SU-DHL-6 (cell line): ENCODE results near the gene EDEM3.

Experiments
- H2AFZ ChIP-seq: fragments of 200-600 bp; sonication (generic); 2 replicates; pipeline ENCODE4 v1.6.1; 2014; ENCODE audit warnings: low read depth, mild to moderate bottlenecking, moderate library complexity, mixed read lengths, antibody characterized with exemption, low read length; ENCODE audit not compliant: severe bottlenecking
- H3F3A ChIP-seq: fragments of 200-600 bp; shearing (Covaris generic); 2 replicates; pipeline ENCODE4 v1.6.0; 2016; ENCODE audit warnings: antibody characterized with exemption, mild to moderate bottlenecking; ENCODE audit not compliant: insufficient read depth
- H3K27ac ChIP-seq: fragments of 200-600 bp; sonication (generic); 2 replicates; pipeline ENCODE4 v1.5.1; 2016; ENCODE audit warnings: low read depth, mild to moderate bottlenecking, low read length, moderate library complexity, mixed read lengths
- H3K27me3 ChIP-seq: fragments of 200-600 bp; sonication (generic), shearing (Covaris generic); 2 replicates; pipeline ENCODE4 v1.6.0; 2014; ENCODE audit warnings: mild to moderate bottlenecking, low read length
- H3K36me3 ChIP-seq: fragments of 200-600 bp; sonication (generic); 2 replicates; pipeline ENCODE4 v1.6.1; 2014; ENCODE audit warnings: mild to moderate bottlenecking, low read length, mixed read lengths
- H3K4me2 ChIP-seq: fragments of 300-600, 200-600 bp; shearing (Covaris generic), sonication (generic); 2 replicates; pipeline ENCODE4 v1.6.0; 2014; ENCODE audit warnings: low read length, low read depth, mild to moderate bottlenecking; ENCODE audit not compliant: poor library complexity, severe bottlenecking
- H3K4me3 ChIP-seq: fragments of 200-600 bp; sonication (generic); 2 replicates; pipeline ENCODE4 v1.5.1; 2014; ENCODE audit warnings: antibody characterized with exemption, low read length, mild to moderate bottlenecking, mixed read lengths; ENCODE audit not compliant: insufficient read depth, poor library complexity, severe bottlenecking
- H3K79me2 ChIP-seq: fragments of 200-600 bp; sonication (generic); 2 replicates; pipeline ENCODE4 v1.6.1; 2014; ENCODE audit warnings: mild to moderate bottlenecking, low read length, moderate library complexity; ENCODE audit not compliant: insufficient read depth
- H3K9ac ChIP-seq: fragments of 200-600 bp; sonication (generic); 2 replicates; pipeline ENCODE4 v1.7.0; 2014; ENCODE audit warnings: mild to moderate bottlenecking, low read length
- H3K9me2 ChIP-seq: fragments of 200-600 bp; sonication (generic); replicated peaks from 2 replicates; pipeline ENCODE4 v1.6.1; 2014; ENCODE audit warnings: low read length; ENCODE audit not compliant: insufficient read depth
- H3K9me3 ChIP-seq: fragments of 200-600 bp; sonication (generic); 2 replicates; pipeline ENCODE4 v1.6.1; 2014; ENCODE audit warnings: low read length, mixed read lengths; ENCODE audit not compliant: insufficient read depth
- H4K20me1 ChIP-seq: fragments of 200-600 bp; sonication (generic); 2 replicates; pipeline ENCODE4 v1.6.1; 2014; ENCODE audit warnings: low read depth, mild to moderate bottlenecking, antibody characterized with exemption, low read length, moderate library complexity, mixed read lengths
- EZH2phosphoT487 ChIP-seq: fragments of 200-600 bp; sonication (generic), shearing (Covaris generic); conservative IDR thresholded peaks from 2 replicates; pipeline ENCODE4 v1.6.1; 2018; ENCODE audit warnings: mild to moderate bottlenecking, antibody characterized with exemption, low read length, moderate library complexity, mixed read lengths
- TF ChIP-seq, protein P1 (sequence below): fragments of 200-600 bp; sonication (generic); IDR thresholded peaks from one replicate; pipeline ENCODE4 v1.5.1; 2017; ENCODE audit warnings: antibody characterized with exemption, mild to moderate bottlenecking, low read length, moderate library complexity; ENCODE audit not compliant: insufficient read depth, poor library complexity, severe bottlenecking

The EDEM3 gene

DNA sequence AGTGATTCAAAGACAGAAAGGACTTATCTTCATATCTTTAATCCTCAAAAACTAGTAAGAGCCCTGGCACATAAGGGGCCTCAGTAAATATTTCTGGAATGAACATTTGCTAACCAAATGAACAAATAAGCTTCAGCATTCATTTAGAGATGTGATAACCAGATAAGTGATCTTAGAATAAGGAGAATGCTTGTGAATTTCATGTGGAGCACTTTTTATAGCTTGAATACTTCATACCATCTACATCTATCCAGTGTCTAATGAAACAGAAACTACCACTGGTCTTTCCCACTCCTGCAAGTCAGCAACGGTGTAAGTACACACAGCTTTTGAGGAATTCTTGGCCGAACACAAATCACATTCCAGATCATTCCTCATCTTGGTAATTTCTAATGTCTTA, 38.5 kb downstream of the EDEM3 start:
- H3F3A ChIP-seq, result no peaks in the 10 kb centered on the region
- H3K9me3 ChIP-seq, result no peaks in the 10 kb centered on the region
- H3K79me2 ChIP-seq, result no peaks in the 10 kb centered on the region
- no peaks in the 10 kb centered on the region for H3K27me3 ChIP-seq
- no peaks in the 10 kb centered on the region for H4K20me1 ChIP-seq
- H3K27ac ChIP-seq, result no peak overlapping the region
- no peaks in the 10 kb centered on the region for H3K9me2 ChIP-seq
- no peak overlapping the region for H3K9ac ChIP-seq
- no peak overlapping the region for H2AFZ ChIP-seq
- H3K4me2 ChIP-seq, result no peak overlapping the region
- H3K36me3 ChIP-seq, result peaks cover 60% of the 10 kb centered on the region
- TF ChIP-seq, protein P1, sequence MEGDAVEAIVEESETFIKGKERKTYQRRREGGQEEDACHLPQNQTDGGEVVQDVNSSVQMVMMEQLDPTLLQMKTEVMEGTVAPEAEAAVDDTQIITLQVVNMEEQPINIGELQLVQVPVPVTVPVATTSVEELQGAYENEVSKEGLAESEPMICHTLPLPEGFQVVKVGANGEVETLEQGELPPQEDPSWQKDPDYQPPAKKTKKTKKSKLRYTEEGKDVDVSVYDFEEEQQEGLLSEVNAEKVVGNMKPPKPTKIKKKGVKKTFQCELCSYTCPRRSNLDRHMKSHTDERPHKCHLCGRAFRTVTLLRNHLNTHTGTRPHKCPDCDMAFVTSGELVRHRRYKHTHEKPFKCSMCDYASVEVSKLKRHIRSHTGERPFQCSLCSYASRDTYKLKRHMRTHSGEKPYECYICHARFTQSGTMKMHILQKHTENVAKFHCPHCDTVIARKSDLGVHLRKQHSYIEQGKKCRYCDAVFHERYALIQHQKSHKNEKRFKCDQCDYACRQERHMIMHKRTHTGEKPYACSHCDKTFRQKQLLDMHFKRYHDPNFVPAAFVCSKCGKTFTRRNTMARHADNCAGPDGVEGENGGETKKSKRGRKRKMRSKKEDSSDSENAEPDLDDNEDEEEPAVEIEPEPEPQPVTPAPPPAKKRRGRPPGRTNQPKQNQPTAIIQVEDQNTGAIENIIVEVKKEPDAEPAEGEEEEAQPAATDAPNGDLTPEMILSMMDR, result no peak
- TF ChIP-seq EZH2phosphoT487, result no peak
- H3K4me3 ChIP-seq, result no peak overlapping the region

DNA sequence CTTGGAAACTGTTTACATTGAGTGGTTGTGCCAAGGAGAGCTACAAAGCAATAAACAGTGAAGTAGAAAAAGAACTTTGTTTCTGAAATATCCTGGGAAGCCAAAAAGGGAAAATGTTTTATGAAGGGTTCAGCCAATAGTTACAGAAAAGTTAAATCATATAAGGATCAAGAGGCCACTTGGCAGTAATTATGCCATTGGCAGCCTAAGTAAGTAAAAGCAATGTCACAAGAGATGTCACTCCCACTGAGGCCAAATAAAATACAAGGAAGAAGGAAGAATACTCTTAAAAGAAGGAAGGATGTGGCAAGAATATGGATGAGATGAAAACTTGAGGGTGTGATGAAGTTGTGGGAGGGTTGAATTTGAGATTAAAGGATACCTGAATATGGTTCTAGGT, 45.2 kb downstream of the EDEM3 start:
- Histone ChIP-seq H3K9me3 (no peaks in the 10 kb centered on the region), H3K27me3 (no peaks in the 10 kb centered on the region), H3K9me2 (no peaks in the 10 kb centered on the region), H3K36me3 (peaks cover 63% of the 10 kb centered on the region), H3K9ac (no peak overlapping the region), H2AFZ (no peak overlapping the region), H3F3A (no peaks in the 10 kb centered on the region; the same call in 1 of the 2 replicates), H3K4me3 (no peak overlapping the region), H3K4me2 (no peak overlapping the region), H3K27ac (no peak overlapping the region), H3K79me2 (no peaks in the 10 kb centered on the region), H4K20me1 (no peaks in the 10 kb centered on the region)
- TF ChIP-seq EZH2phosphoT487, result no peak
- TF ChIP-seq, protein P1, result no peak

DNA sequence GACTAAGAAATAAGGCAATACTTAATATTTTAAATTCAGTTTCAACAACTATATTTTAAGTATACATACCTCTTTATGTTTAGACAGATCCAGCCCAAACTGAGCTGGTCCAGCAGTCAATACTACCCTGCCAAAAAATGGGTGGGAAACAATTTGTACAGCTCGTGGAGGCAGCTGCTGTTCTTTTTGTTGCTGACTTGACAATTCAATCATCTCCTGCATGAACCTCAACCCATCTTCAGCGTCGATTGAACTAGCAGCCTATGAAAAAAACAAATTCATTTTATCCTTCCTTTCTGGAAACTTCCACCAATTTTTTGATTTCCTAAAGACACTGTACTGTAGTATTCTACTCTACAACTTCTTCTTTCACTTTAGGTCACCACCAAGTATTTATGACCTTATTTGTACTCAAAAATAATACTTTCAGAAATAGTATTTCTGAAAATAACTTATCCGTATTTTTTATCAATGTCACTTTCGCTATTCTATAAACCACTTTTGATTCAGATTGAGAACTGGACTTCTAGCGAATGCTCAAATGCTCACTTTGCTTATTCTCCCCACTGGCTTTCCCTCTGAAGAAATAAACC, 46.5 kb downstream of the EDEM3 start:
- Histone ChIP-seq H3K27ac (no peak overlapping the region), H3K79me2 (no peaks in the 10 kb centered on the region)

More for the DNA sequence above, 46.5 kb downstream of the EDEM3 start:
- Histone ChIP-seq H3K9ac (no peak overlapping the region), H3K9me3 (no peaks in the 10 kb centered on the region), H4K20me1 (no peaks in the 10 kb centered on the region), H3K36me3 (peaks cover 62% of the 10 kb centered on the region), H3K4me3 (no peak overlapping the region), H3F3A (no peaks in the 10 kb centered on the region; the same call in 1 of the 2 replicates), H3K4me2 (no peak overlapping the region), H3K9me2 (no peaks in the 10 kb centered on the region), H2AFZ (no peak overlapping the region), H3K27me3 (no peaks in the 10 kb centered on the region)
- TF ChIP-seq, protein P1, result no peak
- TF ChIP-seq EZH2phosphoT487, result no peak
